Transverse colon (tissue), 4 donors: ENCODE measurements around the gene PRUNE1. TPM values are rescaled to one million over a fixed set of nuclear protein-coding genes. Genes with fewer than 3 reads are reported as not detected.

Experiments
- DNase-seq: peaks from one replicate; pipeline ENCODE4 v3.0.0-alpha.2; 2019
- H3K27ac ChIP-seq, 4 donors: fragments of 200-600 bp; sonication (generic); 2 replicates each; pipeline ENCODE4 v1.5.1; 2016 to 2018; ENCODE audit warnings: inconsistent platforms in 4 of 4
- H3K27me3 ChIP-seq: fragments of 200-600 bp; sonication (generic); 2 replicates; pipeline ENCODE4 v1.5.1; 2017; ENCODE audit warnings: inconsistent platforms
- H3K36me3 ChIP-seq, 4 donors: fragments of 200-600 bp; sonication (generic); 2 replicates each; pipeline ENCODE4 v1.5.1; 2017 to 2019; ENCODE audit warnings: inconsistent platforms in 4 of 4
- H3K4me1 ChIP-seq, 4 donors: fragments of 200-600 bp; sonication (generic); 2 replicates each; pipeline ENCODE4 v1.5.1; 2017 to 2020; ENCODE audit warnings: inconsistent platforms in 4 of 4
- H3K4me3 ChIP-seq, 4 donors: fragments of 200-600 bp; sonication (generic); 1 replicate in 1 of 4; 2 replicates in 3 of 4; pipeline versions ENCODE4 v1.5.1 to v1.6.1; 2017 to 2019; ENCODE audit warnings: inconsistent platforms in 4 of 4
- H3K9me3 ChIP-seq, 2 donors: fragments of 200-600 bp; sonication (generic); 2 replicates each; pipeline ENCODE4 v1.5.1; 2017 to 2019; ENCODE audit warnings: inconsistent platforms in 2 of 2
- CTCF ChIP-seq, 5 experiments: fragments of 200-600 bp in 3 of 5; fragments of 450-650 bp in 2 of 5; sonication (generic) in 3 of 5; IDR thresholded peaks; 1 replicate in 2 of 5; 2 replicates in 3 of 5; pipeline ENCODE4 v1.5.1; 2016 to 2017; ENCODE audit warnings: antibody characterized with exemption in 5 of 5, inconsistent platforms in 3 of 5, mild to moderate bottlenecking in 2 of 5, moderate library complexity in 1 of 5
- EP300 ChIP-seq: sonication (generic); formaldehyde crosslinking; IDR thresholded peaks from one replicate; pipeline ENCODE4 v1.6.1; 2017; ENCODE audit warnings: antibody characterized with exemption, low read depth
- POLR2A ChIP-seq: fragments of 450-650 bp; IDR thresholded peaks from one replicate; pipeline ENCODE4 v1.6.1; 2016; ENCODE audit warnings: antibody characterized with exemption, mild to moderate bottlenecking, moderate library complexity
- POLR2AphosphoS5 ChIP-seq, 3 donors: sonication (generic); formaldehyde crosslinking; IDR thresholded peaks; one replicate each; pipeline ENCODE4 v1.6.1; 2016; ENCODE audit warnings: antibody characterized with exemption in 3 of 3
- WGBS, 2 donors: methylation state at CpG; one replicate each; pipeline ENCODE4 v1.1.5; 2018; ENCODE audit warnings: low coverage in 1 of 2; 5-methylcytosine and 5-hydroxymethylcytosine counted together
- in situ Hi-C, 4 donors: fragments of 200-750 bp; cut with MboI; loops; one replicate each; pipeline versions ENCODE4 v1.15.0 to v1.15.1; 2017; ENCODE audit warnings: low sequenced_read_pairs in 3 of 4, low pct_ligation_motif_present in 1 of 4, low pct_unique_long_range_greater_than_20kb in 1 of 4
- intact Hi-C: fragments of 100-400 bp; cut with DNase I; formaldehyde crosslinking; loops from one replicate; pipeline ENCODE4 v1.15.1; 2023; ENCODE audit warnings: low total_unique reads
- total RNA-seq, 4 donors: library from RNA; depleted of rRNA; stranded (reverse); fragments of >200 nt; gene quantifications; one replicate each; pipeline ENCODE4 v1.1.0, GENCODE V29; 2016

The PRUNE1 gene
- total RNA-seq, 4 donors from 2014 or later = 9.0 to 80.4 (median 26.8) TPM

- WGBS, 2 donors = 0% methylated on average over 3 to 51 of the region's 58 CpGs
- in situ Hi-C loops = no loop called here
- intact Hi-C loops = no loop called here
Measured at GRCh38 chr1:151059109-151060006, 51.1 kb downstream of the PRUNE1 start, which contains the start of gene CDC42SE1. Gene CDC42SE1 (minus strand): TSS chr1:151059622. CDS start chr1:151055730, 3,892 bp downstream.

GRCh38 chr1:151060007-151060656 is 51.9 kb downstream of the PRUNE1 start, which contains the start of gene MLLT11:
Gene MLLT11 (plus strand): TSS chr1:151060397. CDS start chr1:151067225, 6,828 bp downstream.
- intact Hi-C loops = no loop called here
- in situ Hi-C loops = no loop called here
- Histone ChIP-seq H3K36me3 (peaks cover 0 to 6% (median under 1%) of the 10 kb centered on the region in 4 donors), H3K4me3 (peak within 1 kb of the TSS; percentile 66 to 92 (median 84)), H3K27me3 (no peaks in the 10 kb centered on the region), H3K4me1 (peaks cover 27 to 47% (median 37%) of the 10 kb centered on the region in 4 donors), H3K27ac (peak within 1 kb of the TSS; percentile 94 to 96 (median 96)), H3K9me3 (no peaks in the 10 kb centered on the region)
- 0 to 3% methylated on average over 8 to 15 of the region's 15 CpGs for WGBS, 2 donors
- no peak for TF ChIP-seq EP300
- peak; percentile 59 to 86 (median 69) for TF ChIP-seq POLR2AphosphoS5 (IDR thresholded peaks at IDR 0.05)
- no peak for TF ChIP-seq POLR2A
- DNase-seq = peak; percentile 35

More at GRCh38 chr1:151059109-151060006, 51.1 kb downstream of the PRUNE1 start, which contains the start of gene CDC42SE1:
- Histone ChIP-seq H3K27me3 (no peaks in the 10 kb centered on the region), H3K4me3 (peak within 1 kb of the TSS; percentile 66 to 92 (median 84)), H3K4me1 (peaks cover 29 to 50% (median 38%) of the 10 kb centered on the region in 4 donors), H3K27ac (peak within 1 kb of the TSS; percentile 94 to 96 (median 96)), H3K9me3 (no peaks in the 10 kb centered on the region), H3K36me3 (peaks cover 0 to 11% (median 4%) of the 10 kb centered on the region in 4 donors)
- no peak for TF ChIP-seq EP300
- TF ChIP-seq POLR2A = peak; percentile 95
- TF ChIP-seq CTCF (IDR thresholded peaks at IDR 0.05) = peak; percentile 89 to 98 (median 94)
- peak; percentile 93 to 98 (median 96) for TF ChIP-seq POLR2AphosphoS5 (IDR thresholded peaks at IDR 0.05)
- peak; percentile 86 for DNase-seq

- no peaks in the 10 kb centered on the region for H3K9me3 ChIP-seq
- no peak for DNase-seq
- in situ Hi-C loops (no loop called here), intact Hi-C loops (no loop called here)
- WGBS, 2 donors = 67 to 72% methylated on average over 3 to 4 of the region's 4 CpGs
- peaks cover 0 to under 1% (median 0%) of the 10 kb centered on the region in 4 donors for H3K36me3 ChIP-seq
- H3K27ac ChIP-seq = peak overlapping the region; percentile 94 to 96 (median 96)
- H3K4me1 ChIP-seq = peaks cover 20 to 40% (median 31%) of the 10 kb centered on the region in 4 donors
- TF ChIP-seq EP300 (no peak), POLR2AphosphoS5 (IDR thresholded peaks at IDR 0.05) (no peak), CTCF (IDR thresholded peaks at IDR 0.05) (no peak), POLR2A (no peak)
- H3K4me3 ChIP-seq = peak overlapping the region in 3 of 4 donors; percentile 83 to 92 (median 86)
- no peaks in the 10 kb centered on the region for H3K27me3 ChIP-seq
Measured at GRCh38 chr1:151060657-151061421, 52.6 kb downstream of the PRUNE1 start.

GRCh38 chr1:151061704-151062103 is 53.5 kb downstream of the PRUNE1 start:
- intact Hi-C loops (no loop called here), in situ Hi-C loops (no loop called here)
- WGBS, 2 donors = 88 to 90% methylated on average over 1 to 2 of the region's 2 CpGs

More at GRCh38 chr1:151061704-151062103, 53.5 kb downstream of the PRUNE1 start:
- Histone ChIP-seq H3K9me3 (no peaks in the 10 kb centered on the region), H3K27me3 (no peaks in the 10 kb centered on the region), H3K27ac (no peak overlapping the region), H3K36me3 (no peaks in the 10 kb centered on the region), H3K4me1 (peaks cover 13 to 31% (median 22%) of the 10 kb centered on the region in 4 donors), H3K4me3 (no peak overlapping the region)
- TF ChIP-seq EP300 (no peak), CTCF (IDR thresholded peaks at IDR 0.05) (no peak), POLR2AphosphoS5 (IDR thresholded peaks at IDR 0.05) (no peak), POLR2A (no peak)
- DNase-seq = no peak
